H1 (cell line): ENCODE results near the gene NLGN4X. TPM values are rescaled to one million over a fixed set of nuclear protein-coding genes. Genes with fewer than 3 reads are reported as not detected.
A peak's percentile ranks its signal among the peaks of the same experiment; 100 is the strongest.

Source experiments
- CTCF ChIA-PET: fragments of 300-600 bp; sonication (Branson Sonifier 250); formaldehyde crosslinking; loops from one replicate; lab custom pipeline; 2021; ENCODE audit not compliant: partially characterized antibody; lab: Charles Lee
- POLR2A ChIA-PET: fragments of 300-600 bp; sonication (Branson Sonifier 250); formaldehyde crosslinking; loops from one replicate; lab custom pipeline; 2021; ENCODE audit warnings: inconsistent platforms; ENCODE audit not compliant: partially characterized antibody; lab: Charles Lee
- DNase-seq, 2 experiments: peaks; one replicate each; pipeline versions ENCODE4 v3.0.0 to v3.0.0-alpha.2; 2010 to 2022; ENCODE audit warnings: low spot score in 2 of 2, low read depth in 1 of 2, mixed read lengths in 1 of 2
- FAIRE-seq: peaks from 2 replicates; lab custom pipeline; 2011; peaks lifted over from hg19 to GRCh38; lab: Jason Lieb, UNC
- H2AFZ ChIP-seq: 2 replicates; pipeline ENCODE4 v1.8.1; 2012; ENCODE audit warnings: low read length, inconsistent platforms
- H2AK5ac ChIP-seq: 2 replicates; pipeline ENCODE4 v1.6.1; 2013; ENCODE audit warnings: low read depth, low read length
- H2BK120ac ChIP-seq: replicated peaks from 2 replicates; pipeline ENCODE3; 2013; ENCODE audit warnings: low read depth, low read length, inconsistent platforms
- H2BK12ac ChIP-seq: 2 replicates; pipeline ENCODE4 v1.6.1; 2013; ENCODE audit warnings: low read depth, low read length
- H2BK15ac ChIP-seq: 2 replicates; pipeline ENCODE4 v1.6.1; 2013; ENCODE audit warnings: low read length
- H2BK20ac ChIP-seq: 2 replicates; pipeline ENCODE4 v1.6.1; 2013; ENCODE audit warnings: low read length
- H2BK5ac ChIP-seq: 2 replicates; pipeline ENCODE4 v1.6.1; 2013; ENCODE audit warnings: low read depth, low read length
- H3K14ac ChIP-seq: 2 replicates; pipeline ENCODE4 v1.6.1; 2013; ENCODE audit warnings: inconsistent platforms; ENCODE audit not compliant: insufficient read length
- H3K18ac ChIP-seq: 2 replicates; pipeline ENCODE4 v1.6.1; 2013; ENCODE audit warnings: low read length; ENCODE audit errors: extremely low read depth
- H3K23ac ChIP-seq: 2 replicates; pipeline ENCODE4 v1.6.1; 2013; ENCODE audit warnings: inconsistent platforms; ENCODE audit not compliant: insufficient read length
- H3K23me2 ChIP-seq: 2 replicates; pipeline ENCODE4 v1.6.1; 2013; ENCODE audit warnings: low read depth, low read length
- H3K27ac ChIP-seq: 2 replicates; pipeline ENCODE4 v1.6.1; 2011; ENCODE audit warnings: low read depth, low read length, inconsistent platforms
- H3K27me3 ChIP-seq, 4 experiments: replicated peaks in 1 of 4; 1 replicate in 1 of 4; 2 replicates in 3 of 4; pipeline versions ENCODE4 v1.6.1 to v1.8.1; 2011 to 2013; ENCODE audit warnings: low read length in 3 of 4, mild to moderate bottlenecking in 3 of 4, inconsistent platforms in 2 of 4, mixed read lengths in 2 of 4, moderate library complexity in 1 of 4; ENCODE audit not compliant: control insufficient read depth in 3 of 4, insufficient read depth in 3 of 4; ENCODE audit errors: extremely low read depth in 1 of 4
- H3K36me3 ChIP-seq, 4 experiments: 2 replicates each; pipeline versions ENCODE4 v1.6.1 to v1.8.1; 2011 to 2013; ENCODE audit warnings: mild to moderate bottlenecking in 4 of 4, low read length in 3 of 4, moderate library complexity in 2 of 4, control low read depth in 1 of 4, inconsistent platforms in 1 of 4; ENCODE audit not compliant: insufficient read depth in 4 of 4, control insufficient read depth in 2 of 4
- H3K4ac ChIP-seq: replicated peaks from 2 replicates; pipeline ENCODE3; 2013; ENCODE audit warnings: low read length, low read depth, mixed read lengths, inconsistent platforms; ENCODE audit not compliant: insufficient read length
- H3K4me1 ChIP-seq, 4 experiments: replicated peaks in 1 of 4; 1 replicate in 1 of 4; 2 replicates in 3 of 4; pipeline versions ENCODE4 v1.6.1 to v1.8.1; 2011 to 2013; ENCODE audit warnings: low read length in 3 of 4, inconsistent platforms in 2 of 4, mixed read lengths in 1 of 4; ENCODE audit not compliant: insufficient read depth in 4 of 4, control insufficient read depth in 3 of 4
- H3K4me2 ChIP-seq, 2 experiments: 2 replicates each; pipeline versions ENCODE4 v1.6.1 to v1.8.1; 2011 to 2013; ENCODE audit warnings: low read depth in 2 of 2, low read length in 2 of 2, control low read depth in 1 of 2, inconsistent platforms in 1 of 2, mild to moderate bottlenecking in 1 of 2; ENCODE audit not compliant: insufficient read depth in 1 of 2
- H3K4me3 ChIP-seq, 4 experiments: fragments of 200-600, 300-600 bp in 1 of 4; sonication (generic), shearing (Covaris generic), sonication (Bioruptor Twin) in 1 of 4; 2 replicates each; pipeline versions ENCODE4 v1.5.1 to v1.8.1; 2011 to 2016; ENCODE audit warnings: low read length in 4 of 4, low read depth in 3 of 4, control low read depth in 2 of 4, inconsistent platforms in 2 of 4, mild to moderate bottlenecking in 2 of 4, mixed read lengths in 1 of 4, moderate library complexity in 1 of 4; ENCODE audit not compliant: insufficient read depth in 2 of 4; ENCODE audit errors: extremely low read depth in 1 of 4
- H3K56ac ChIP-seq: replicated peaks from 2 replicates; pipeline ENCODE3; 2013; ENCODE audit warnings: low read depth, mild to moderate bottlenecking, mixed read lengths, low read length, inconsistent platforms; ENCODE audit not compliant: insufficient read length
- H3K79me1 ChIP-seq: 2 replicates; pipeline ENCODE4 v1.6.1; 2013; ENCODE audit warnings: low read depth, low read length, control low read depth
- H3K79me2 ChIP-seq, 2 experiments: 2 replicates each; pipeline versions ENCODE4 v1.6.1 to v1.8.1; 2012 to 2013; ENCODE audit warnings: low read length in 2 of 2, mild to moderate bottlenecking in 2 of 2, inconsistent platforms in 1 of 2; ENCODE audit not compliant: insufficient read depth in 2 of 2, control insufficient read depth in 1 of 2
- H3K9ac ChIP-seq, 4 experiments: replicated peaks in 1 of 4; 1 replicate in 1 of 4; 2 replicates in 3 of 4; pipeline versions ENCODE4 v1.6.1 to v1.8.1; 2011 to 2013; ENCODE audit warnings: low read depth in 3 of 4, low read length in 3 of 4, control low read depth in 2 of 4, mild to moderate bottlenecking in 2 of 4, moderate library complexity in 2 of 4, inconsistent platforms in 1 of 4; ENCODE audit errors: extremely low read depth in 1 of 4
- H3K9me3 ChIP-seq, 2 experiments: 2 replicates each; pipeline versions ENCODE4 v1.6.1 to v1.8.1; 2012 to 2013; ENCODE audit warnings: mild to moderate bottlenecking in 2 of 2, moderate library complexity in 2 of 2, control low read depth in 1 of 2, inconsistent platforms in 1 of 2, low read depth in 1 of 2, low read length in 1 of 2, mixed read lengths in 1 of 2; ENCODE audit not compliant: insufficient read depth in 2 of 2
- H4K20me1 ChIP-seq, 2 experiments: replicated peaks in 1 of 2; 2 replicates each; pipeline versions ENCODE3 to v1.8.1; 2011 to 2013; ENCODE audit warnings: inconsistent platforms in 2 of 2, low read length in 2 of 2, mild to moderate bottlenecking in 1 of 2; ENCODE audit not compliant: insufficient read depth in 2 of 2, control insufficient read depth in 1 of 2
- H4K5ac ChIP-seq: 2 replicates; pipeline ENCODE4 v1.6.1; 2013; ENCODE audit warnings: low read length, low read depth, mixed read lengths, inconsistent platforms; ENCODE audit not compliant: insufficient read length
- H4K8ac ChIP-seq: 2 replicates; pipeline ENCODE4 v1.8.0; 2013; ENCODE audit warnings: mild to moderate bottlenecking, moderate library complexity, low read length, inconsistent platforms; ENCODE audit not compliant: insufficient read depth; ENCODE audit errors: extremely low read depth
- H4K91ac ChIP-seq: replicated peaks from 2 replicates; pipeline ENCODE3; 2013; ENCODE audit warnings: low read length, mixed read lengths, inconsistent platforms; ENCODE audit not compliant: insufficient read length
- ASH2L ChIP-seq: fragments of 200-600, 300-600 bp; sonication (generic); IDR thresholded peaks from one replicate; pipeline ENCODE4 v1.7.1; 2017; ENCODE audit warnings: low read length
- BACH1 ChIP-seq: IDR thresholded peaks from 2 replicates; pipeline ENCODE4 v1.6.1; 2012; ENCODE audit warnings: low read length, improper control_type of control experiment
- CHD2 ChIP-seq: IDR thresholded peaks from 2 replicates; pipeline ENCODE4 v1.6.1; 2012; ENCODE audit warnings: low read length, improper control_type of control experiment
- MAFK ChIP-seq: IDR thresholded peaks from 2 replicates; pipeline ENCODE4 v1.6.1; 2012; ENCODE audit warnings: low read depth, mild to moderate bottlenecking, improper control_type of control experiment, low read length
- WGBS, 2 experiments: shearing (Covaris generic) in 1 of 2; methylation state at CpG; one replicate each; pipeline versions ENCODE4 v1.1.6 to v1.1.7; 2013 to 2015; ENCODE audit warnings: low lambda C conversion rate in 2 of 2, mixed read lengths in 2 of 2, inconsistent platforms in 1 of 2, low coverage in 1 of 2, missing lambda C conversion rate in 1 of 2; ENCODE audit not compliant: insufficient replicate concordance in 2 of 2, insufficient coverage in 1 of 2, insufficient read length in 1 of 2; ENCODE audit errors: extremely low coverage in 1 of 2, missing lambda C conversion rate in 1 of 2; 5-methylcytosine and 5-hydroxymethylcytosine counted together
- polyA plus RNA-seq, 7 experiments: library from polyadenylated mRNA; depleted of rRNA in 3 of 7; stranded (reverse) in 5 of 7; unstranded in 2 of 7; fragments of >200 nt in 5 of 7; fragments of 200-250 nt in 2 of 7; gene quantifications; 1 replicate in 5 of 7; 2 replicates in 1 of 7; 4 replicates in 1 of 7; pipeline versions ENCODE4 v1.2.1 to v1.2.3, GENCODE V29; 2011 to 2013; ENCODE audit warnings: missing spikeins in 2 of 7, mixed read lengths in 2 of 7
- total RNA-seq: library from RNA; stranded (reverse); fragmentation: NEBNext Ultra II Directional; extraction: Animal tissue kit (Norgen Biotek cat#: 25700); gene quantifications from 2 replicates; pipeline ENCODE4 v1.2.1, GENCODE V29; 2021

Gene NLGN4X
- total and polyA plus RNA-seq, 2 of the 8 experiments (the other 6 are each of a cell fraction or from before 2014, with no cell fraction given), result 104 to 124 TPM

- no peak overlapping the region for H3K4me3 ChIP-seq
- no peak overlapping the region for H3K9ac ChIP-seq
- H3K14ac ChIP-seq, result no peak overlapping the region
- no peak overlapping the region for H4K5ac ChIP-seq
- no peaks in the 10 kb centered on the region for H3K4me1 ChIP-seq
- no peak overlapping the region for H2BK12ac ChIP-seq
- no peak overlapping the region for H4K91ac ChIP-seq
- H2AFZ ChIP-seq, result no peak overlapping the region
- no peak overlapping the region for H2BK15ac ChIP-seq
- no peaks in the 10 kb centered on the region for H4K20me1 ChIP-seq
- no peak overlapping the region for H2AK5ac ChIP-seq
- peaks cover 0 to 41% of the 10 kb centered on the region in 2 experiments; a peak in 2 of 4 replicates for H3K79me2 ChIP-seq
- no peak overlapping the region for H3K18ac ChIP-seq
- no peak overlapping the region for H2BK5ac ChIP-seq
- CTCF ChIA-PET, result no interaction called here
- H2BK20ac ChIP-seq, result no peak overlapping the region
- H3K23me2 ChIP-seq, result no peaks in the 10 kb centered on the region
- WGBS, 2 experiments, result 94% methylated on average over 2 of the region's 2 CpGs; no CpG with 5 or more reads in 1 of the 2 experiments
- H3K4me2 ChIP-seq, result no peak overlapping the region
- POLR2A ChIA-PET, result no interaction called here
- no peak overlapping the region for H2BK120ac ChIP-seq
- no peak overlapping the region for H3K27ac ChIP-seq
- no peak overlapping the region for H3K4ac ChIP-seq
- H3K27me3 ChIP-seq, result no peaks in the 10 kb centered on the region
- H4K8ac ChIP-seq, result no peak overlapping the region
- H3K9me3 ChIP-seq, result no peaks in the 10 kb centered on the region
- peak; percentile 19 for FAIRE-seq
- no peaks in the 10 kb centered on the region for H3K79me1 ChIP-seq
- H3K56ac ChIP-seq, result no peak overlapping the region
- DNase-seq, result no peak
- H3K36me3 ChIP-seq, result no peaks in the 10 kb centered on the region
- H3K23ac ChIP-seq, result no peak overlapping the region
- 0 out of 2 replicates have a peak, but pooled peaks have one; percentile 42 for TF ChIP-seq MAFK
- TF ChIP-seq ASH2L, result no peak
- peak; percentile 63 for TF ChIP-seq BACH1
- no peak for TF ChIP-seq CHD2
These were observed 270.1 kb downstream of the NLGN4X start for GRCh38 chrX:5958523-5958922.
